LHCN-M2 (cell line): Measurements from ENCODE around the gene CCDC71L. TPM values are rescaled to one million over a fixed set of nuclear protein-coding genes. Genes with fewer than 3 reads are reported as not detected.

Experiments
- DNase-seq: peaks from one replicate; pipeline ENCODE4 v3.0.0-alpha.2; 2012; ENCODE audit warnings: low read depth
- total RNA-seq: library from RNA; depleted of rRNA; stranded (reverse); fragments of >200 nt; gene quantifications from 2 replicates; pipeline ENCODE4 v1.2.3, GENCODE V29; 2014

CCDC71L gene
- total RNA-seq, 1 experiment from 2014 or later, result 54.9 TPM

- DNase-seq, result no peak
Observed at GRCh38 chr7:106659166-106659962, 1.6 kb downstream of the CCDC71L start.

DNA sequence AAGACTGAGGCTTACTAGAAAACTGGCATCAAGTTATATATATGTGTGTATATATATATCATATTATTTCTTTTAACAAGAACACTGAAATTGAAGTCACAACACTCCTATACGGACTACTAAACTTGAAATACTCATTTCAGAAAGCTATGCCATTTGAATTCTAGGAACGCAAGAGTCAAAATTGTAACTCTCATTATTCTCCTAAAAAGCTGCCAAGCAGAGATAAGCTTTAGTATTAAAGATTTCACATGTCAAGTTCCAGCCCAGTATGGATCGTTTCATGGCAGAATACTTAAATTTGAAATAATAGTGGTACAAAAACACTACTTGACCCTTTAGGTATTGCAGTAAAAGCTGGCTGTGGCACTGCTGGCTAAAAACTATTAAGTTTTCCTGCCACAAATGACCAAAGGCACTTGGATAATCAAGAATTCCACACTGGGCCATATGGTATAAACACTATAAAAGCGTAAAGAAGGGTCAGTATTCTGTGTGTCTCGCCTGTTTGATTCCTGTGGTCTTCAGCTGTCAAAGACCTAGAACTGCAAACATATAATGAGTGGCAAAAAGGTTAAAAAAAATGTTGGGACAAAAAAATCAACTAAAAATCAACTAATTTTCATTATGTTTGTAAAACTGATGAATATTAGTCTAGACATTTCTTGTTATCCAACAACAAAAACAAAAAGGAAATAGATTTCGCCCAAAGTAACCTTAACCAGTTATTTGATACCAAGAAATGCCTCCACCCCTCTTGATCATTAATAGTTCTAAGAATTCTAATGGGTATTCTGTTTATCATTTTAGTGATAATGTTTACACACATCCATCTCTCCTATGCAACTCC, 2.4 kb downstream of the CCDC71L start:
- DNase-seq, result no peak

DNA sequence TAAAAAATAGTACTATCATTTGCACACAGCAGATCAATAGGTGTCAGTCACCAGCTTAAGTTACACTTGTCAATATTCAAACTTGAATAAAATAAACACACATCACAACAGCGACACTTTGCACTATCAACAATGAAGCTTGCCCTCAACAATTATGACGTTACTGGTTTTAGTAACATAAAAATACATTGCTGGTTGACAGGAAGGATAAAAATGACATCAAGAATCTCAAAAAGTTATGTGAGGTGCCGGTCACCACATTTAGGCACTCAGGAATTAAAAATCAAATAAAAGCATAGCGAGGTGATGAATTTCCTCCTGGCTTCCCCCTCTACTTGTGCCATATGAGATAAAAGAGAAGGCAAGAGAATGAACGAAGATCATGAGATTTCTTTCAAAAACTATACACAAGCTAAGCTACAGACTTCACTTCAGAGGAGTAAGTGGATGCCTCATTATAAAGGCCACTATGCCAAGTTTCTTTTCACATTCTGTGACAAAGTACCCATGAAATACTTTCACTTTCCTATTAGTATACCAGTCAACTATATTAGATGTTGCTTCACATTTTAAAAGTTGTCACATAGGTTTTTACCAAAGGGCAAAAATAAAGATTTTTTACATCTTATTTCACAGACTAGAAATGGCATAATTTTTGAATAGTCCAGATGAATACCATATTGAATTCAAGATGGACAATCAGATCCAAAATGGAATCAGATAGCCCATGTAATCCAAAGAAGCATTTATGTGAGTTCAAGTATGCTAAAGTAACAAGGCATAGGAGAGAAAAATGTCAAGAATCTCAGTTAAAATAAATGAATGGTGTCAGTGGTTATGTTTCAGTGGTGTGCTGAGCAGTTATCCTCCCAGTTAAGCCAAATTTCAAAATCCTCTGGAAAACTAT, 3.6 kb downstream of the CCDC71L start:
- DNase-seq, result no peak

GRCh38 chr7:106655703-106656498, 5.1 kb downstream of the CCDC71L start:
- no peak for DNase-seq

DNA sequence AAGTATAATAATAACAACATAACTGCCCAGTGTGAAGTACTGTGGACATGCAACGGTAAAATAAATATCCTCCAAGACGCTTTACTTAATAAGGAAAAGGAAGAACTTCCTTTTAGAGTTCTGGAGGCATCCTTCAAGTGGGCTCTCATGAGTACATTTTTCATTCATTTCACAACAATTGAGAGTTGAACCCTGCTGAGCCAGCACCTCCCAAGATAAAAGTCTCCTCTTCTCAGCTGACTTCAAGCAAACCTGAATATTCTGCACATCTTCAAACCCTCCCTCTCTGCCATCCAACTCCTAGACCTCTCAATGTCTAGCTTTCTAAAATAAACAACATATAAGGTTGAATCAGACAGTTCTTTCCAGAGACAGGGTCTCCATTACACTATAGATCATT, 7.5 kb downstream of the CCDC71L start:
- DNase-seq, result no peak

DNA sequence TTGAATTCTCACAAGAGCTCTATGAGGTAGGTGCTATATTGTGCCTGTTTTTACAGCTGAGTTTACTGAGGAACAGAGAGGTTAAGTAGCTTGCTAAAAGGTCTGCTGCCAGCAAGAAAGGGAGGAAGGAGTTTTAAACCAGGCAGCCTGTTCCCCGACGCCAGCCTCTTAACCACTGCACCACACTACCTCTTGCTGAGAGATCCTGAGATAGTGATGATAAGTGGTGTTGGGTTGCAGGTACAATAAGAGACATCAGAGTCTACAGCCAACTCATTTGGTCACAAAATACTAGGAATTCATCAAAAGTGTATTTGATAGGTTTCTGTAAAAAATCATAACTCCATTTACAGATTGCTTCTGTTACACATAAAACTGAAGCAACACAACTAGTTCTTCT, 8.0 kb downstream of the CCDC71L start:
- no peak for DNase-seq

- no peak for DNase-seq
Observed at GRCh38 chr7:106652092-106652491, 8.9 kb downstream of the CCDC71L start.

GRCh38 chr7:106646256-106646655, 14.7 kb downstream of the CCDC71L start:
- DNase-seq, result no peak

DNA sequence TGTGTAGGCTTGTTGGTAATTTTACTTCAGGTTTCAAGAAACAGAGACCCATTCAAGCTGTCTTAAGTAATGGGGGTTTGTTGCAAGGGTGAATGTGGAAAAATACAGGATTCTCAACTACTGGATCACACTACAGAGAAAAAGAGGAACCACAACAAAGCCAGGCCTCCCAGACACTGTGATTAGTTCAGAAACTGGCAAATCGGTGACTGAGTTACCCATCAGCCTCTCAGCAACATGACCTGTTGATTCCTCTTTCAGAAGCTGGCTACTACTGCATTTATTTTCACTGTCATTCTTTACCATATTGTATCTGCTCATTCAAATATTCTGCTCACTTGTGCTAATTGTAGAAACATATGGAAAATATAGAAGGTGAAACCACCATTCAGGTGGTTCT, 16.0 kb downstream of the CCDC71L start:
- no peak for DNase-seq

DNA sequence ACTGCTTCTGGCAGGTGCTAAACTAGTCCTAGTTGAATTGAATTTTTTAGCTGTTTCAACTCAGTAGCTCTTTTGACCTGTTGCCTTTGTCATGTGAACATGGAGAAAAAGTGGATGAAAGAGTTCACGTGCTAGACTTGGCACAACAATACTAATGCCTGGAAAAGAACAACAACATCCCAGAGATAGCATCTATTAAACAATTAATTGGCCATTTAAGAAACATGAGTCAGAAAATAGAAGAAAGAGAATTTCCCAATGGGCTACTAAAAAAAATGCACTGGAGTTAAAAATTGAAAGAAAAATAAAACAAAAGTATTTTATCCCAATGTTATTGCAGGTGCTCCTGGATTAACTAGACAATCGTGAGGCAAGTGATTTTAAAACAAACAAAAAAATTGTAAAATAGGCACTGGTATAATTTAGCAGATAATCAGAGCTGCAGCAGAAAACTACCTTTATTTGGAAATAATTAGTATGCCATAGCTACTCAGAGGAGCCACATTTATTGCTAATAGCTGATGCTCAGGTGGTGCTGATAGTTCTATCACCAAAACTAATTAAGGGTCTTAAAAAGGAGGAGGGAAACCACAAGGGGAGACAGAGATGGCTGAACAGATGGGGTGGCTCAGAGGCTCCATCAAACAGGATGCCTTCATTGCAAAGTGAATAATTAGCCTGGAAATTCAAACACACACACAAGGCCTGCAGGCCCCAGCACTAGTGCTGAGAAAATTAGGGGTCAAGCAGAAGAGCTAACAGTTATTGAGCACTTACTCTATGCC, 17.6 kb downstream of the CCDC71L start:
- DNase-seq, result no peak

- DNase-seq, result no peak
Observed at GRCh38 chr7:106641416-106641815, 19.5 kb downstream of the CCDC71L start.

DNA sequence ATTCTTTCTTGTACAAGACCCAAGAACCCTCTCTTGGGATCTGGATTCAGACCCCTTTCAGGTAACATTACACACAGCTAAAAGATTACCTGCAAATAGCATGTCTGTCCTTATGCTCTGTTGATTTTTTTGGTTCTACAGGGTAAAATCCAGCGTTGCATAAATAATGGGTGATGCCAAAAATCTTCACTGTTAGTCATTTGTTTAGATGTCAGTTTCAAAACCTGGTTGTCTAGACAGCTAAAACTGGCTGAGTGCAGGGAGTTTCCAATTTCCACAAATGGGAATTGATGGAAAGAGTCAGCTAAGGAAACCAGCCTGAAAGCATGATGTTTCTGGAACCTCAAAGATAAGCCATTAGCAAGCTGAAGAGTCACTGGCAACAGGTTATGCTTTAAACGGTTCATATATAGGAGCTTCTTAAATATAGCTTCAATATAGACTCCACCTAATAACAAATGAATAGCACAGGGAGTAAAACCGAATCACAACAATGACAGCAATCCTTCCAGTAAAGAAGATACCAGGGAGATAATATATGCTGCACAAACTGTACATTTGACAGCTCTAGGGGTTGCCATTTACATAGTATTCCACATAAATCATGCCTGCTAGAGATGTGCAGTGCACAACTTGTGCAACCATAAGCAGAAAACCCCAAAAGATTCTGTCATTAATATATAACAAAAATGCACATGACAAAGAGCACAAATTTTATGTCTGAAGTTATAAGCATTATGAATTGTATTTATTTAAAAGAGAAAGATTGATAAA, 20.4 kb downstream of the CCDC71L start:
- no peak for DNase-seq

GRCh38 chr7:106639476-106640334, 21.3 kb downstream of the CCDC71L start:
- no peak for DNase-seq

- DNase-seq, result no peak
Observed at GRCh38 chr7:106635411-106635810, 25.5 kb downstream of the CCDC71L start.

DNA sequence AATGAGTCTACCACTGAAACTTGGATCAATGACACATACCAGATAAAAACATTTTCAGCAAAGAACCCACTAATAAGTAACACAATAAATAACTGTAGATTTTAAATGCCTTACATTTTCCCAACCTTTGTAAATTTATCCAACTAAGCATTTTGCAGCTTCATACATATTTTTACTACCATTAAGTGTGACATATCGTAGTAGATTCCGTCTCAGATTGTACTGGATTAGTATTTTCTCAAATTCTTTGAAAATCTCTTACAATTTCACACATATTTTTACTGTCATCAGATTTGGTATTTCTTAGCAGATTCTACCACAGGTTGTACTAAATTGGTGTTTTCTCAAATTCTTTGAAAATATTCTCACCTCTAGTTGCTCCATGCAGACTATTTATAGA, 26.0 kb downstream of the CCDC71L start:
- DNase-seq, result no peak

DNA sequence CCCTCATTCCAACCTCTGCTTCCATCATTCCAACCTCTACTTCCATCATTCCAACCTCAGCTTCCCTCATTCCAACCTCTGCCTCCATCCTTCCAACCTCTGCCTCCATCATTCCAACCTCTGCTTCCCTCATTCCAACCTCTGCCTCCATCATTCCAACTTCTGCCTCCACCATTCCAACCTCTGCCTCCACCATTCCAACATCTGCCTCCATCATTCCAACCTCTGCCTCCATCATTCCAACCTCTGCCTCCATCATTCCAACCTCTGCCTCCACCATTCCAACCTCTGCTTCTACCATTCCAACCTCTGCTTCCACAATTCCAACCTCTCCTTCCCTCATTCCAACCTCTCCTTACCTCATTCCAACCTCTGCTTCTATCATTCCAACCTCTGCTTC, 30.3 kb downstream of the CCDC71L start:
- no peak for DNase-seq

GRCh38 chr7:106629516-106629915, 31.4 kb downstream of the CCDC71L start:
- no peak for DNase-seq
